DOHH2 (cell line): ENCODE measurements around the gene PXK.

Experiments used
- EZH2phosphoT487 ChIP-seq: fragments of 200-600 bp; sonication (generic); IDR thresholded peaks from 2 replicates; pipeline ENCODE4 v1.6.1; 2017; ENCODE audit warnings: borderline replicate concordance, mild to moderate bottlenecking, antibody characterized with exemption, low read length, moderate library complexity, mixed read lengths
- TF ChIP-seq, protein P1 (sequence below): fragments of 200-600 bp; sonication (generic); IDR thresholded peaks from one replicate; pipeline ENCODE4 v1.5.1; 2014; ENCODE audit warnings: antibody characterized with exemption, mild to moderate bottlenecking, low read depth, low read length; ENCODE audit not compliant: poor library complexity, severe bottlenecking

DNA sequence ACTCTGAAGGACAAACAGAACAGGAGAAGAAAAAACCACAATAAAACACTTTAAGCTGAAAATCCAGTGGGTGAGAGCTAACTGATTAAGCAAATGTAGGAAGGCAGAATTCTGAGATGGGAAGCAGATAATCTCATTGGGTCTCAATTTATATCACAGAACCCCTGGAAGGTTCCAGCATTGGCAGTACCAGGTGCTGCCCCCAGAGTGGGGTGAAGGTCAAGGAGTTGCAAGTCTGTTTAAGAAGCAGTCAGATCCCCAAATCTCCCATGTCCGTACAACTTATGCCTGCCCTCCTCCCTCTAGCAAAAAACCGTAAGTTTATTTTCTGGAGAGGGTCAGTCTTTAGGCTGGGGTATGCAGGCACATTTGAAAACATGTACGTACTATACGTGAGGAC is 45.1 kb downstream of the PXK start:
- TF ChIP-seq, protein P1, sequence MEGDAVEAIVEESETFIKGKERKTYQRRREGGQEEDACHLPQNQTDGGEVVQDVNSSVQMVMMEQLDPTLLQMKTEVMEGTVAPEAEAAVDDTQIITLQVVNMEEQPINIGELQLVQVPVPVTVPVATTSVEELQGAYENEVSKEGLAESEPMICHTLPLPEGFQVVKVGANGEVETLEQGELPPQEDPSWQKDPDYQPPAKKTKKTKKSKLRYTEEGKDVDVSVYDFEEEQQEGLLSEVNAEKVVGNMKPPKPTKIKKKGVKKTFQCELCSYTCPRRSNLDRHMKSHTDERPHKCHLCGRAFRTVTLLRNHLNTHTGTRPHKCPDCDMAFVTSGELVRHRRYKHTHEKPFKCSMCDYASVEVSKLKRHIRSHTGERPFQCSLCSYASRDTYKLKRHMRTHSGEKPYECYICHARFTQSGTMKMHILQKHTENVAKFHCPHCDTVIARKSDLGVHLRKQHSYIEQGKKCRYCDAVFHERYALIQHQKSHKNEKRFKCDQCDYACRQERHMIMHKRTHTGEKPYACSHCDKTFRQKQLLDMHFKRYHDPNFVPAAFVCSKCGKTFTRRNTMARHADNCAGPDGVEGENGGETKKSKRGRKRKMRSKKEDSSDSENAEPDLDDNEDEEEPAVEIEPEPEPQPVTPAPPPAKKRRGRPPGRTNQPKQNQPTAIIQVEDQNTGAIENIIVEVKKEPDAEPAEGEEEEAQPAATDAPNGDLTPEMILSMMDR = no peak
- TF ChIP-seq EZH2phosphoT487 = no peak
